ENCODE measurements around the gene FKBP1A.
A peak's percentile ranks its signal among the peaks of the same experiment; 100 is the strongest.
"Not testable (repeated sequence)": the region's sequence is repeated elsewhere in the genome, so short reads cannot be mapped to it uniquely, and the experiment has no call there.

The FKBP1A gene

DNA sequence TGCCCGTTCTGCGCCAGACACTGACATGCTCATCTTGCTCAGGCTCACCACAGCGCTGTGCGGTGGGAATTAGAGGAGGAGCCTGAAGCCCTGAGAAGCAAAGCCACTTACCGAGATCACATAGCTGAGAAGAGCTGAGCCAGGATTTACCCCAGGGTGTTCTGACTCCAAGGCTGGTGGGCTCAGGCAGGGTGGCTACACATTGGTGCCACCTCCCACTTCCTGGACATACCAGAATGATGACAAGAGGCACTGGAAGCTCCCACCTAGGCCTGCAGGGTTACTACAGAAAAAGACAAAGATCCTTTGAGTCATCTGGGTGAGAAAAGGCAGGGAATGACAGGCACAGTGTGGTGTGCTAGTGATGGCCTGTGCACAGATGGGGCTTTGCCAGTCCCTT lies 24.4 kb upstream of the FKBP1A start:
- DNase-seq (ENCODE audit: low spot score) = peak; percentile 43

DNA sequence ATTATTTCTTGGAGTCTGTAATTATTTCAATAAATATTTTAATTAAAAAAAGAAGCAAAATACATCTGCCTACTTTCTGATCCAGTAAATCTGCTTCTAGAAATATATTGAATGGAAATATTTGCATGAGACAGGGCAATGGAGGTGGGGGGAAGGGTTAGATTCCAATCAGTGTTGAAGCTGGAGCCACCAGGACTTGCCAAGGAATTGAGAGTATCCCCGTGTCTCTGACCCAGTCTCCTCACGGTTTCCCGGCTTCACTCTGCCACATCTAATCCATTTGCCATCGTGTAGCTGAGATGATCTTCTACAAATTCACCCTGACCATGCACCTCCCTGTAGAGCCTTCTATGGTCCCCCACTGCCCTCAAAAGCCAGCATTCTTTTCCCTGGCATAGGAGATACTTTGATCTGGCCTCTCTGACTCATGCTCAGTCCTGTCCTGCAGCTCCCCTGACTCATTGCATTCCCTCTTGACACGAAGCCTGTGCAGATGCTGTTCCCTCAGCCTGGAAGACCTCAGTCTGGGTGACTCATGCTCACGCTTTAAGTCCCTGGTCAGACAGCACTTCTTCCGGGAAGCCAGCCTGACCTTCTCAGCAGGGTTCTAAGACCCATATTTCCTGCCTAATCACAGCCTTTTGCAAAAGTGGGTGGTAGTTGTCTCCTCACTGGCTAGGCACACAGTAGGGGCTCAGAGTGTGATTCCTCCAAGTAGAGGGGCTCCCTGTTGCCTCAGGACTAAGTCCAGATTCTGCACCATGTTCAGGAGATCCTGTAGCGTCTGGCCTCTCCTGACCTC lies 23.0 kb upstream of the FKBP1A start:
- DNase-seq (ENCODE audit: low spot score) = no peak

DNA sequence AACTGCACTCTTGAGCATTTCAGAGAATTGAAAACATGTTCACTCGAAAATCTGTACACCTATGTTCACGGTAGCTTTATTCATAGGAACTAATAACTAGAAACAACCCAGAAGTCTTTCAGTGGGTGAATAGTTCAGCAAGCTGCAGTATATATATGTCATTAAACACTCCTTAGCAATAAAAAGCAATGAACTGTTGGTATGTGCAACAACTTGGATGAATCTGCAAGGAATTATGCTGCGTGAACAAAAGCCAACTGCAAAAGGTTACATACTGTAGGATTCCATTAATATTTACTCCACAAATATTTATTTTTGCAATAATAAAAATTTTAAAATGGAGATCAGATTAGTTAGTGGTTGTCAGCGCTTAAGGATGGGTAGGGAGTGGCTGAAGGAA lies 22.1 kb upstream of the FKBP1A start:
- no peak for DNase-seq (ENCODE audit: low spot score)

- DNase-seq (ENCODE audit: low spot score) = no peak
Measured at GRCh38 chr20:1405801-1406200, 12.9 kb upstream of the FKBP1A start.

DNA sequence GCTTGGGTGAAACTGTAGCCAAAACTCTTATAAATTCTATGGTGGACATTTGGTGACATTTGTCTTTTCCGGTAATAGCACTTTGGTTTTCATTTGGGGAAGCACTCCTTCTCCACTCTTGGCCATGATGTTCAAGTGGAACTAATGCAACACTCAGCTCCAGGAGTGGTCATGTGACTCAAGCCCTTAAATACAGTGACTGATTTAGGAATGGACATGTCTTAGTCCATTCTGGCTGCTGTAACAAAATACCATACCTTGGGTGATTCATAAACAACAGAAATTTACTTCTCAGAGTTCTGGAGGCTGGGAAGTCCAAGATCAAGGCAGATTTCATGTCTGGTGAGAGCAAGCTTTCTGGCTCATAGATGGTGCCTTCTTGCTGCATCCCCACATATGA lies 10.8 kb upstream of the FKBP1A start:
- no peak for DNase-seq (ENCODE audit: low spot score)

GRCh38 chr20:1402149-1402548 lies 9.3 kb upstream of the FKBP1A start:
- no peak for DNase-seq (ENCODE audit: low spot score)

DNA sequence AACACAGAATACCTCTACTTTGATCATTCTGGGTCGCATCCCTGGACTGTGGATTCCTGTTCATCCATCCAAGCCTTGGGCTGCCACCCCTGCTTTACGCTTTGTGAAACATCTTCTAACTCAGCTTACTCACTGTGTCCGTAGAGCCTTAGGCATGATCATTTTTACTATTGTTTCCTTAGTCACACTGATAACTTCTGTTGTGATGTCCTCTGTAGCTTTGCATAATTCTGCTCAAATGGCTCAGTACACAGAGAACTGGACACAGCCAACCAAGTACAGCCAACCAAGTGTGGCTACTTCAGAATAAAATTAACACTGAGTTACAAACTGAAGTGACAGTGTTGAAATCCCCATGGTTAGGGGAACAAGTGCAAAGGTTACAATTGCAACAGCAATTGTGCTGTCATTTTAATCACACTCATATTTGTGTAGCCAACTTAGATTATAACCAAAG lies 8.6 kb upstream of the FKBP1A start:
- DNase-seq (ENCODE audit: low spot score) = no peak

DNA sequence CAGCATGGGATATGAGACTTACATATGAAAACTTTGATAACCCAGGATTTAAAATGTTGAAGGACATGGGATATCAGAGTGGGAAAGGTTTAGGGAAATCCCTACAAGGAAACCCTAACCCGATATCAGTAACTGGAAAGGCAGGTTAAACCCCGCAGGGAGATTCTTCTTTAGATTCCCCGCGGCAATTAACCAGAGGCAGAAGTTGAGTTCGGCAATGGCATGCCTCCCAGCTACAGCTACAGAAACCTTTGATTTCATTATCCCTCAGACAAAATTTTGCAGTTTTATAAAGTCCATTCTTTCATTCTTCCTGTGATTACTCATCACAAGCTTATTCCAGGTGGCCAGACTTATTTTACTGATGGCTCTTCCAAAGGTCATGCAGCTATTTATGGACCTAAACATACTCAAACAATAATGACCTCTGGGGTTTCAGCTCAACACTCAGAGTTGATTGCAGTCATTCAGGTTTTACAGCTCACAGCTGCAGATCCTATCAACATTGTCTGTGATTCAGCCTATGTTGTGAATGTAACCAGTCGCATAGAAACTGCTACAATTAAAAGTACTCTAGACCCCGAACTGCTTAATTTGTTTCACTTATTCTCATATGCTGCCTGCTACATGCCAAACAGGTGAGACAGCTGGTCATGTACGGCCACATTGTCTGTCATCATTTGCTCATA lies 7.0 kb upstream of the FKBP1A start:
- DNase-seq (ENCODE audit: low spot score) = not testable (repeated sequence)

DNA sequence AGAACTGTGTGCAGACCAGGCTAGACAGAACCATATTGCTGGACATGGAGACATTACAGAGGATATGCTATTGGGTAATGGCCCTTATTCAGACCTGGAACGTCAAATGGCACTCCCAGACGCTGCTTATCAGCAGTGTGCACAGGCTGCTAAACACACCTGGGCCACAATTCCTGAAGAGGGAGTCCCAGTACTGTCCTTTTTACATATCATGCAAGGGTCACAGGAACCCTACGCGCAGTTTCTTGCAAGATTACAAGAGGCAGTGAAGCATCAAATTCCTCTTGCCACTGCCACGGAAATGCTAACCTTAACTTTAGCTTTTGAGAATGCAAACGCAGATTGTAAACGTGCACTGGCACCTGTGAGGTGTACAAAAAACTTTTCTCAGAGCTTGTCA lies 5.3 kb upstream of the FKBP1A start:
- not testable (repeated sequence) for DNase-seq (ENCODE audit: low spot score)

GRCh38 chr20:1397710-1398109 lies 4.9 kb upstream of the FKBP1A start:
- DNase-seq (ENCODE audit: low spot score) = no peak

GRCh38 chr20:1396702-1397101 lies 3.8 kb upstream of the FKBP1A start:
- DNase-seq (ENCODE audit: low spot score) = no peak

GRCh38 chr20:1396264-1396663 lies 3.4 kb upstream of the FKBP1A start:
- no peak for DNase-seq (ENCODE audit: low spot score)

DNA sequence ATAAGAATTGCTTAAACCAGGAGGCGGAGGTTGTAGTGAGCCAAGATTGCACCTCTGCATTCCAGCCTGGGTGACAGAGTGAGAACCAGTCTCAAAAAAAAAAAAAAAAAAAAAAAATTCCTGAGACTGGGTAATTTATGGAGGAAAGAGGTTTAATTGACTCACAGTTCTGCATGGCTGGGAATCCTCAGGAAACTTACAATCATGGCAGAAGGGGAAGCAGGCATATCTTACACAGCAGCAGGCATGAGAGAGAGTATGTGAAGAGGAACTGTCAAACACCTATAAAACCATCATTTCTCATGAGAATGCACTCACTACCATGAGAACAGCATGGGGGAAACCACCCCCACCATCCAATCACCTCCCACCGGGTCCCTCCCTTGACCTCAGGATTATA lies 1.8 kb upstream of the FKBP1A start:
- no peak for DNase-seq (ENCODE audit: low spot score)

DNA sequence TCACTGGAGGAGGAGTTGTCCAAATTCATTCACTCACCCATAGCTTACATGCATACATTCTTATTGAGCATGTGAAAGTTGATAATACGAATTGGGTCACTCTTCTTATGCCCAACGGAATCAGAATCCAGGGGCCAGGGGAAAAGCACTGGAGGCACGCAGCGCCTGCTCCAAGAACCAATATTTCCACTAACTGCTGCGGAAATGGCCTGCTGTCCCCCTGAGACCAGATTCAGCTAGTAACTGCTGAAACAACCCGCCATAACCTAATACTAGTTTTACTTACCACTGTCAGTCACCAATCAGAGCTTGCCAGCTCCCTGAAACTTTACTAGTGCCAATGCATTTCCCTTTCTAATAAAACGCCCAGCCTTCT lies 641 bp upstream of the FKBP1A start:
- no peak for DNase-seq (ENCODE audit: low spot score)

DNA sequence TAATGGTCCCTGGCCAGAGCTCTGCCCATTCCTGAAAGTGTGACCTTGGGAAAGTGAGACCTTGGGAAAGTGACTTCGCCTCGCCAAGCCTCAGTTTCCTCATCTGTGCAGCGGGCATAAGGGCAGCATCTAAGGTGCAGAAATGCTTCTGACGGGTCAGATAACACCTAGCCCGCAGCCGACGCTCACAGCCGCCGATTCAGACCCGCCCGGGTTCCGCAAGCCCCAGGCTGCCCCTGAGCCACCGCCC lies 486 bp downstream of the FKBP1A start:
- DNase-seq (ENCODE audit: low spot score) = no peak

DNA sequence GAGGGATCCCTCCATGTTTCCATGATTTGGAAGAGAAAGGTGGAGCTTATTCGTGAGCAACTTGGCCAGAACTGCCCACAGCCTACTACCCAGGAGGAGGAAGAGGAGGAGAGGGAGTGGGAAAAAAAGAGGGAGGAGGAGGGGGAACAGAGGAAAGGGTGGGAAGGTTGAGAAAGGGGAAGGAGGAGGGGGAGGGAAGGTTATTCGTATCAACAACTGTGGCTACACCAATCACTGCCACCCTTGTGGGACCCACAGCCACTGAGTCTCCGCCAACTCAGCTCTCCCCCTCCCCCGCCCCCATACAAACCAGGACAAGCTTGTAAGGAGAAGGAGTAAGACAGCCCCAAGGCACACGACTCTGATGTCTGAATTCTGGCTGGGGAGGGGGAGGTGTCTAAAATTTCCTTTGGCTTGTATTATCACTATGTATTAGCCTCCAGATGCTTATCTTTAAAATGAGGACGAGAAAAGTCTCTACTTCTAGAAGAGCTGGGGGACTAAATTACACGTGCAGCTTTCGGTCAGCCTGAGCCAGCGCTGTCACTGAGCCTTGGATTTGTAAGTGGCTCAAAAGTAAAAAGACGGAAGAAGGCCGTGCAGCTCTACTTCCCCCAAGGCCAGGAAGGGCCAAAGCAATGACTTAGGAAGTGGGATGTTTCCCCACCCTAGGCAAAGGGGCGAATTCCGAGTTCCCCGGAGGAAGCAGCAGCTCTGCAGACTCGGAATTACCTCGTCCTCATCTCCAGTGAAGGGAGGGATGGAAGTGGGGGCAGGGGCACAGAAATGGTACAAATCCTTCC lies 1.0 kb downstream of the FKBP1A start:
- DNase-seq (ENCODE audit: low spot score) = peak; percentile 49

DNA sequence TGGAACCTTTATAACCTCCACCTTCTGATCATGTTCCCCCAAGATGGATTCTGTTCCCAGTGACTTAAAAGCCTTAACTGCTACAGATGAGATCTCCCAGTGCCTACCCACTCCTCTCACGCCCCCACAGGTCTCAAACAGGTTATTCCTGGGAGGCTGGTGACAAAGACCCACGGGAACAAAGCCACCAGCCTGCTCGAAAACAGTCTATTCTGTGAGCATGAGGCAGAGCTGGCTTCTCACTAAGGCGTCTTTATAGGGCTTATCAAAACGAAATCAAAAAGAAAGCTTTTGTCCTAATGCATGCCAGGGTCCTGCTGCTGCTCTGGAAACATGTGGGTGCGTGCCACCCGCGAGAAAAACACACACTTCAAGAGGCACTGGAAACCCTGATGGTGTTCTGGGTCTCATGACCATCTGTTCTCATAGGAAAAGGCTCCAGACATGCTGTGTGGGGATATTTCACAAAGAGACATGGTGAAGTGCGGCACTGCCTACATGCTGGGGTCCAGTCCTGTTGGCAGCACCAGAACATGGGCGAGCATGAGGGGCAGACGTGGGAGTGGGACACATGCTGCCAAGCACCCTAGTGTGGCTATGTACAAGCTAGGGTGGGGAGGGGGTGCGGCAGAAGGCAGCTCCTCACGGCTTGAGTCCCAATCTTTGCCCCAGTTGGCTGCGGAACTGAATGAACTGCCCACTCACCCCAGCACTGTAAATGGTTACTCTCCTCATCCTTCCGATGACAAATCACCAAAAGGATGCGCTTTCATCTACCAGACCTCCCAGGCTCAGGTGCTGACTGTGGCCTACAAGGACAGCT lies 2.1 kb downstream of the FKBP1A start:
- DNase-seq (ENCODE audit: low spot score) = no peak

DNA sequence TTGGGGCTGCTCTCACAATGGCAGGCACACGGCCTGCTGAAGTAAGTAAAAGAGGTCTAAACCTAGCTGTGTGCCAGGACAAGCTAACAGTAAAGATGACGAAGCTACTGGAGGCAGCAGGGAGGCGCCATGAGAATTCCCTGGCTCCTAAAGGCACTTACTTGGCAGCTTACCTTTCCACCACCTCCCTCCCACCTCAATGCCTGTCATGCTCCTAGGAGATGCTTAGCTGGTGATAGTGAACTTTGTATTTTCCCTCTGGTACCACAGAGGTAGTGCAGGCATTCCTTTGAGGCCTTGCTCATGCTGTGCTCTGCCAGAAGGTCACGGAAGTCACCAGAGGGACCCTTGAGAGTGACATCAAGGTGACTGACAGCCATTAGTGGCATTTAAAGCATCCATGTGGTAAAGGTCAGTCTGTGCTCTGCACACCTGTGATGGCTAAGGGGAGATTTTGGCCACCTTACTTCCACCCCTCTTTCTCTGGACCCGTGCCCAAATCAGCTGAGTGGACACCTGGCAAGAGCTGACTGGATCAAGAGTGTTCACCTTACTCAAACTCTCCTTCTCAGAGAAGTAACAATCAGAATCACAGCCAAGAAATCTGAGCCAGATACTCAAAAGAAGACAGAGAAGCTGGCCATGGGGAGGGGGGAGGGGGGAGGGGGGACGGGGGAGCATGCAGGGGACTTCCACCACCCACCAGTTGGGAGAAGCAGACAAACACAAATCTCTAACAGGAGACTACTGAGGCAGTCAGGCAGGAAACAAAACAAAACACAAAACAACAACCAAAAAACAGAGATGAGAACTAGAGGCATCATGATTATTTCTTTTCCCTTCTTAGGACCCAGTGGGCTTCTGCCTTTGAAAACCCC lies 2.9 kb downstream of the FKBP1A start:
- no peak for DNase-seq (ENCODE audit: low spot score)

DNA sequence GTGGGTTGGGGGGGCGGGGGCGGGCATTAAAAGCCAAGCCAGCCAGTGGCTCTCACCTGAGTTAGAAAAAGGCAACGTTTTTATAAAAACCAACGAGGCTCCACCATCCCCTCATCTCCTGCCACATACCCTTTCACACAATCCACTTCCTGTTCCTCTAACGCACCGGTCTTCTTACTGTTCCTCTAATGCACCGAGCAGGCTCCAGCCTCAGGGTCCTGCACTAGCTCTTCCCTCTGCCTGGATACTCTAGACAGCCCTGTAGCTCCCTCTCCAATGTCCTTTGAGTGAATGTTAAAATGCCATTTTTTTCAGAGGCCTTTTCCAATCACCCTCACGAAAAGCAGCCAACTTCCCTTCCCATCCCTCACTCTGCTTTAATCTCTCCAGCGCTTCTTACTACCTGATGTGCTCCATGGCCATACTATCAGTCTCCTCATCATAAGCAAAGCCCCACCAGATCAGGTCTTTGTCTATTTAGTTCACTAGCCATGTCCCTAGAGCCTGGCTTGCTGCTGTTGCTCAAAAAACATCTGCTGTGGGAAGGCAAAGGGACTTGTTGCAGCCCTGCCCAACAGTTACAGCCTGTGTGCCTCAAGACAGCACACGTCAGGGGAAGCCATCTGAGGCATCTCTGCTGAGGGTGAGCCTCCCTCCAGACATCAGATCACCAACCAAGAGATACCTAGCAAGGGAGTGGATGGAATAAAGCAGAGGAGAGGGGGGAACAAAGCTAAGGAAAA lies 3.9 kb downstream of the FKBP1A start:
- no peak for DNase-seq (ENCODE audit: low spot score)

DNA sequence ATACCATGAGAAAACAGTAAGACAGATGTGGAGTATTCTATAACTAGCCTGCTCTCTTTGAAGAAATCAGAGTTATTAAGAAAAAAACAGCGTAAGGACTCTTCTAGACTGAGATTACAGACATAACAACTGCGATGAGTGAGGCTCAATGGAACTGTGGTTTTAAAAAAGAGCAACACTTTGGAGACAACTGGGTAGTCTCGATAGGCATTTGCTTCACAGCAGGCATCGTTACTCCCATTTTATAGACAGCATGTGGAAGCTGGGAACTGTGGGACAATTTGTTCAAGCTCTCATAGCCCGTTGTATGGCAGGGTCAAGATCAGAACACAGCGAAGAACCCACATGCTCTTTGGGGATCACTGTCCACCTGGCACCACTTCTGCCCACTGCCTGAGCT lies 4.6 kb downstream of the FKBP1A start:
- DNase-seq (ENCODE audit: low spot score) = no peak

DNA sequence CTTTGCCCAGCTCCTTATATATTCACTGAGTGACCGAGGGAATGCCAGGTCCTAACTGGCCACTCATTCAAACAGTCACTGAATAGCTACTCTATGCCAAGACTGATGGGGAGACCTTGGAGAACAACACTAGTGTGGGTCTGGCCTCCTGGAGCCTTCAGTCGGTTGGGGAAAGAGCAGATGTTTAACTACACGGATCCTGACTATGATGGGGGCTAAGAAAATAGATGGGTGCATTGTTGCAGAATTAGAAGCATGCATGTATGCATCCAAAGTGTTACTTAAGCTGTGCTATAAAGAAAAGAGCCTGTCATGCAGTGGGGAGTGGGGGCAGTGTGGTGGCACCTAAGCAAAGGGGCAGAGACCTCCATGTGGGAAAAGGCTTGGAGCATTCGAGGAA lies 6.5 kb downstream of the FKBP1A start:
- DNase-seq (ENCODE audit: low spot score) = no peak

Measured in D341Med (cell line).